Keratinocyte (primary cell): Measurements from ENCODE around the gene ERN2. TPM values are rescaled to one million over a fixed set of nuclear protein-coding genes. Genes with fewer than 3 reads are reported as not detected.

ENCODE experiments used
- DNase-seq: peaks from one replicate; pipeline ENCODE4 v3.0.0-alpha.2; 2011; ENCODE audit warnings: low read depth, missing footprints, low spot score
- FAIRE-seq: peaks from 2 replicates; lab custom pipeline; 2011; peaks lifted over from hg19 to GRCh38; lab: Jason Lieb, UNC
- H2AFZ ChIP-seq: 2 replicates; pipeline ENCODE4 v1.6.0; 2012; ENCODE audit warnings: low read length, control low read depth, inconsistent platforms; ENCODE audit not compliant: control insufficient read depth
- H3K27ac ChIP-seq: 2 replicates; pipeline ENCODE4 v1.5.1; 2011; ENCODE audit warnings: low read length; ENCODE audit not compliant: control insufficient read depth, insufficient read depth
- H3K27me3 ChIP-seq: 3 replicates; pipeline ENCODE4 v1.6.0; 2011; ENCODE audit warnings: low read length; ENCODE audit not compliant: control insufficient read depth, insufficient read depth; ENCODE audit errors: extremely low read depth
- H3K36me3 ChIP-seq, 2 experiments: 2 replicates in 1 of 2; 3 replicates in 1 of 2; pipeline ENCODE4 v1.5.1; 2011; ENCODE audit warnings: low read length in 2 of 2, mild to moderate bottlenecking in 1 of 2; ENCODE audit not compliant: control insufficient read depth in 2 of 2, insufficient read depth in 2 of 2; ENCODE audit errors: extremely low read depth in 1 of 2
- H3K4me1 ChIP-seq: 3 replicates; pipeline ENCODE4 v1.5.1; 2011; ENCODE audit warnings: low read length; ENCODE audit not compliant: control insufficient read depth, insufficient read depth; ENCODE audit errors: extremely low read depth
- H3K4me2 ChIP-seq: 3 replicates; pipeline ENCODE4 v1.6.0; 2011; ENCODE audit warnings: low read depth, low read length; ENCODE audit not compliant: control insufficient read depth, insufficient read depth; ENCODE audit errors: extremely low read depth
- H3K4me3 ChIP-seq, 3 experiments: fragments of 200-600 bp in 1 of 3; sonication (generic) in 1 of 3; 2 replicates in 2 of 3; 3 replicates in 1 of 3; pipeline ENCODE4 v1.5.1; 2011 to 2016; ENCODE audit warnings: low read length in 3 of 3, mild to moderate bottlenecking in 3 of 3, control low read depth in 2 of 3, inconsistent platforms in 1 of 3, low read depth in 1 of 3, mixed read lengths in 1 of 3, mixed run types in 1 of 3, moderate library complexity in 1 of 3; ENCODE audit not compliant: control insufficient read depth in 2 of 3, insufficient read depth in 2 of 3; ENCODE audit errors: extremely low read depth in 1 of 3
- H3K79me2 ChIP-seq: 2 replicates; pipeline ENCODE4 v1.6.0; 2012; ENCODE audit warnings: low read length; ENCODE audit not compliant: control insufficient read depth, insufficient read depth
- H3K9ac ChIP-seq: 3 replicates; pipeline ENCODE4 v1.6.0; 2011; ENCODE audit warnings: low read length; ENCODE audit not compliant: control insufficient read depth, insufficient read depth; ENCODE audit errors: extremely low read depth
- H3K9me1 ChIP-seq: 3 replicates; pipeline ENCODE4 v1.6.0; 2011; ENCODE audit warnings: low read length; ENCODE audit not compliant: control insufficient read depth, insufficient read depth; ENCODE audit errors: extremely low read depth
- H3K9me3 ChIP-seq: 2 replicates; pipeline ENCODE4 v1.5.1; 2012; ENCODE audit warnings: low read depth, low read length; ENCODE audit not compliant: control insufficient read depth
- H4K20me1 ChIP-seq: 3 replicates; pipeline ENCODE4 v1.6.0; 2011; ENCODE audit warnings: low read length; ENCODE audit not compliant: control insufficient read depth, insufficient read depth; ENCODE audit errors: extremely low read depth
- EZH2 ChIP-seq: IDR thresholded peaks from one replicate; pipeline ENCODE4 v1.6.1; 2012; ENCODE audit warnings: inconsistent platforms, mild to moderate bottlenecking, low read length, moderate library complexity
- dilution Hi-C: fragments of 300-500 bp; cut with MboI; formaldehyde crosslinking; loops from one replicate; pipeline ENCODE4 v1.7.0; 2020; ENCODE audit warnings: low sequenced_read_pairs; ENCODE audit not compliant: extremely low pct_ligation_motif_present
- polyA plus RNA-seq, 5 experiments: library from polyadenylated mRNA; depleted of rRNA in 3 of 5; stranded (reverse) in 3 of 5; stranded (forward) in 1 of 5; unstranded in 1 of 5; fragments of >200 nt; gene quantifications; 1 replicate in 1 of 5; 2 replicates in 3 of 5; 3 replicates in 1 of 5; pipeline versions ENCODE4 v1.2.1 to v1.2.3, GENCODE V29; 2011 to 2012; ENCODE audit warnings: missing spikeins in 2 of 5, low read depth in 1 of 5, low replicate concordance in 1 of 5
- TF ChIP-seq, protein P1 (sequence below), 3 experiments: IDR thresholded peaks in 1 of 3; conservative IDR thresholded peaks in 1 of 3; optimal IDR thresholded peaks in 1 of 3; 2 replicates in 2 of 3; 3 replicates in 1 of 3; pipeline versions ENCODE3 to v1.5.1; 2011; ENCODE audit warnings: low read length in 3 of 3, mild to moderate bottlenecking in 3 of 3, moderate library complexity in 2 of 3, control low read depth in 1 of 3, inconsistent platforms in 1 of 3; ENCODE audit not compliant: insufficient read depth in 2 of 3; ENCODE audit errors: extremely low read depth in 1 of 3

The ERN2 gene
- polyA plus RNA-seq, 1 donor (not counting 4 experiments of a cell fraction or from before 2014, with no cell fraction given): not detected

DNA sequence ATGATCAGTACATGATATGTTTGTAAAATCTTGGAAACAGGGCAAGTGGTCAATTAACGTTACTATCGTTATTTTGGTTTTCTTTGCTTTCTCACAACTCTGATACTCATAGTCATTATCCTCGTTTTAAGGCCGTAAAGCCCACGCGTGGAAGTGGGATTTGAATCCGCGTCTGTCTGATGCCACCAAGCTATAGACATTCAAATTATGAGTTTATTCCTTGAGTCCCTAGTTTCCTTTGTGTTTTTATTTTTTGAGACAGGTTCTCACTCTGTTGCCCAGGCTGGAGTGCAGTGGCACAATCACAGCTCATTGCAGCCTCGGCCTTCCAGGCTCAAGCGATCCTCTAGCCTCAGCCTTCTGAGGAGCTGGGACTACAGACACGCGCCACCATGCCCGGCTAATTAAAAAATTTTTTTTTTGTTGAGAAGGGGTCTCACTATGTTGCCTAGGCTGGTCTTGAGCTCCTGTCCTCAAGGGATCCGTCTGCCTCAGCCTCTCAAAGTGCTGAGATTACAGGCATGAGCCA, 70.7 kb downstream of the ERN2 start:
- Histone ChIP-seq H3K4me3 (peak overlapping the region; percentile 89 to 99 (median 99)), H3K27ac (peak overlapping the region; percentile 27), H3K9ac (peak overlapping the region; percentile 98), H3K4me1 (peaks cover 13% of the 10 kb centered on the region), H3K27me3 (no peaks in the 10 kb centered on the region), H3K36me3 (peaks cover 6 to 8% of the 10 kb centered on the region in 2 experiments), H3K79me2 (peaks cover 67% of the 10 kb centered on the region), H3K9me1 (peaks cover 2% of the 10 kb centered on the region), H3K9me3 (no peaks in the 10 kb centered on the region), H4K20me1 (no peaks in the 10 kb centered on the region), H3K4me2 (peak overlapping the region; percentile 85), H2AFZ (no peak overlapping the region)
- FAIRE-seq (no peak), DNase-seq (no peak)
- dilution Hi-C loops: no loop called here
- TF ChIP-seq EZH2: no peak
- TF ChIP-seq, protein P1, sequence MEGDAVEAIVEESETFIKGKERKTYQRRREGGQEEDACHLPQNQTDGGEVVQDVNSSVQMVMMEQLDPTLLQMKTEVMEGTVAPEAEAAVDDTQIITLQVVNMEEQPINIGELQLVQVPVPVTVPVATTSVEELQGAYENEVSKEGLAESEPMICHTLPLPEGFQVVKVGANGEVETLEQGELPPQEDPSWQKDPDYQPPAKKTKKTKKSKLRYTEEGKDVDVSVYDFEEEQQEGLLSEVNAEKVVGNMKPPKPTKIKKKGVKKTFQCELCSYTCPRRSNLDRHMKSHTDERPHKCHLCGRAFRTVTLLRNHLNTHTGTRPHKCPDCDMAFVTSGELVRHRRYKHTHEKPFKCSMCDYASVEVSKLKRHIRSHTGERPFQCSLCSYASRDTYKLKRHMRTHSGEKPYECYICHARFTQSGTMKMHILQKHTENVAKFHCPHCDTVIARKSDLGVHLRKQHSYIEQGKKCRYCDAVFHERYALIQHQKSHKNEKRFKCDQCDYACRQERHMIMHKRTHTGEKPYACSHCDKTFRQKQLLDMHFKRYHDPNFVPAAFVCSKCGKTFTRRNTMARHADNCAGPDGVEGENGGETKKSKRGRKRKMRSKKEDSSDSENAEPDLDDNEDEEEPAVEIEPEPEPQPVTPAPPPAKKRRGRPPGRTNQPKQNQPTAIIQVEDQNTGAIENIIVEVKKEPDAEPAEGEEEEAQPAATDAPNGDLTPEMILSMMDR (optimal IDR thresholded peaks at IDR 0.05 in 1 of 3, IDR thresholded peaks at IDR 0.05 in 1 of 3, conservative IDR thresholded peaks at IDR 0.05 in 1 of 3; ENCODE audit: extremely low read depth in 1 of 3, insufficient read depth in 2 of 3, low read length in 3 of 3): no peak

DNA sequence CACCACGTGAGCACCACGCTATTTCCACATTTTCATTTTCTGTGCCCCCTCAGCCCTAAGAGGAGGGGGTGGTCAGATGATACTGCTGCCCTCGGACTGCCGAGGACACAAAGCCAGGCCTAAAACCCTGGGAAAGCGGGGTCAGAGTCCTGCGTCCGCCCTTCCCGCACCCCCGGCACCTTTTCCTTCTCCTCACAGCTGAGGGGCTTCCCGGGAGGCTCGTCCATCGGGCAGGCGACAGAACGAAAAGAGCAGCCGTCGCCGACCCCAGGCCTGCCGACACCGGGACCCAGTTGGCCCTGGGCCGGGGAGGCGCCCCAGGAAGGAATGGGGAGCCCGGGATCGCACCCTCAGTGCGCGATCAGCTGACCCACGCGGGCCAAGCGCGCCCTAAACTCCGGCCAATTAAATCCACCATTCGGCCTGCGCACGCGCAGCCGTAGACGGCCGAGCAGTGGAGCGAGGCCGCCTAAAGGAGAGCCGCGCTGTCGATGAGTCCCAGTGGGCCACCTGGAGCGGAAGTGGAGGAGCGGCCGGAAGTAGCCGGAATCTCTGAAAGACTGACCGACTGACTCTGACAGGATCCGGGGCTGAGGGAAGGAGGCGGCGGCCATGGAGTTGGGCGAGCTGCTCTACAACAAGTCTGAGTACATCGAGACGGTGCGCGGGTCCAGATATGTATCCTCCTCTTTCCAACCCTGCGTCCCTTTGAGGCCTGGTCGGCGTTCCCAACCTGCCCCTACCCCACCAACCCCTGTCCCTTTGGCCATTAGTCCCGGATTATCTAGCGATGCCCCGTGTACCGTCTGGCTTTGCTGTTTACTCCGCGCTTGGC, 71.9 kb downstream of the ERN2 start, which contains the start of the genes DCTN5 and PALB2:
Gene DCTN5 (plus strand): TSS at position 536 of the 835 bp plus-strand sequence. CDS start 77 bp downstream, at position 613.
Gene PALB2 (minus strand): TSS at position 380 of the 835 bp plus-strand sequence. CDS start 153 bp downstream, at position 227.
- FAIRE-seq: no peak

More for the DNA sequence above, 71.9 kb downstream of the ERN2 start, which contains the start of the genes DCTN5 and PALB2:
- Histone ChIP-seq H3K9me1 (peaks cover 2% of the 10 kb centered on the region), H3K27me3 (no peaks in the 10 kb centered on the region), H3K4me3 (peak within 1 kb of the TSS; percentile 89 to 99 (median 99)), H3K79me2 (peaks cover 57% of the 10 kb centered on the region), H3K9ac (peak within 1 kb of the TSS; percentile 98), H3K27ac (peak within 1 kb of the TSS; percentile 90), H2AFZ (peak within 1 kb of the TSS; percentile 99), H4K20me1 (no peaks in the 10 kb centered on the region), H3K4me1 (peaks cover 13% of the 10 kb centered on the region), H3K9me3 (no peaks in the 10 kb centered on the region), H3K4me2 (peak within 1 kb of the TSS; percentile 85), H3K36me3 (peaks cover 3 to 8% of the 10 kb centered on the region in 2 experiments)
- no peak for TF ChIP-seq EZH2
- TF ChIP-seq, protein P1 (optimal IDR thresholded peaks at IDR 0.05 in 1 of 3, IDR thresholded peaks at IDR 0.05 in 1 of 3, conservative IDR thresholded peaks at IDR 0.05 in 1 of 3; ENCODE audit: extremely low read depth in 1 of 3, insufficient read depth in 2 of 3, low read length in 3 of 3): no peak
- dilution Hi-C loops: no loop called here
- DNase-seq: peak; percentile 54
